ENCODE measurements around the gene VAV3.

VAV3 gene

GRCh38 chr1:107552781-107553180, 412.2 kb downstream of the VAV3 start:
- no peak for DNase-seq

- DNase-seq = no peak
Observed at GRCh38 chr1:107551456-107551855, 413.5 kb downstream of the VAV3 start.

GRCh38 chr1:107550358-107550757, 414.6 kb downstream of the VAV3 start:
- DNase-seq = no peak

- DNase-seq = no peak
Observed at GRCh38 chr1:107549152-107549810, 415.7 kb downstream of the VAV3 start.

- no peak for DNase-seq
Observed at GRCh38 chr1:107548276-107548675, 416.7 kb downstream of the VAV3 start.

GRCh38 chr1:107547363-107548155, 417.4 kb downstream of the VAV3 start:
- no peak for DNase-seq

GRCh38 chr1:107546576-107546975, 418.4 kb downstream of the VAV3 start:
- no peak for DNase-seq

- DNase-seq = no peak
Observed at GRCh38 chr1:107545879-107546278, 419.1 kb downstream of the VAV3 start.

GRCh38 chr1:107545056-107545577, 419.9 kb downstream of the VAV3 start:
- no peak for DNase-seq

- no peak for DNase-seq
Observed at GRCh38 chr1:107544285-107544684, 420.7 kb downstream of the VAV3 start.

GRCh38 chr1:107541412-107541811, 423.6 kb downstream of the VAV3 start:
- no peak for DNase-seq

- no peak for DNase-seq
Observed at GRCh38 chr1:107538502-107538901, 426.5 kb downstream of the VAV3 start.

GRCh38 chr1:107536266-107536665, 428.7 kb downstream of the VAV3 start:
- no peak for DNase-seq

- DNase-seq = no peak
Observed at GRCh38 chr1:107535091-107535490, 429.9 kb downstream of the VAV3 start.

GRCh38 chr1:107534632-107535031, 430.3 kb downstream of the VAV3 start:
- DNase-seq = no peak

GRCh38 chr1:107533436-107533835, 431.5 kb downstream of the VAV3 start:
- DNase-seq = no peak

- DNase-seq = no peak
Observed at GRCh38 chr1:107532318-107532717, 432.7 kb downstream of the VAV3 start.

GRCh38 chr1:107531065-107531908, 433.7 kb downstream of the VAV3 start:
- DNase-seq = no peak

- DNase-seq = no peak
Observed at GRCh38 chr1:107530543-107530942, 434.4 kb downstream of the VAV3 start.

GRCh38 chr1:107529511-107530149, 435.4 kb downstream of the VAV3 start:
- no peak for DNase-seq

GRCh38 chr1:107526524-107527198, 438.3 kb downstream of the VAV3 start:
- no peak for DNase-seq

- no peak for DNase-seq
Observed at GRCh38 chr1:107525961-107526360, 439.0 kb downstream of the VAV3 start.

Measured in activated gamma-delta T cell (primary cell).